ENCODE data around the gene SH3BP5. TPM values are rescaled to one million over a fixed set of nuclear protein-coding genes. Genes with fewer than 3 reads are reported as not detected.
A peak's percentile ranks its signal among the peaks of the same experiment; 100 is the strongest.

Gene SH3BP5
- total RNA-seq, 1 experiment from 2014 or later, result 5.2 TPM

- no peak for DNase-seq (ENCODE audit: extremely low read depth, low read depth)
Measured at GRCh38 chr3:15261274-15261673, 71.1 kb downstream of the SH3BP5 start.

GRCh38 chr3:15260531-15260930 lies 71.9 kb downstream of the SH3BP5 start:
- no peak for DNase-seq (ENCODE audit: extremely low read depth, low read depth)

- DNase-seq (ENCODE audit: extremely low read depth, low read depth), result no peak
Measured at GRCh38 chr3:15258720-15259119, 73.7 kb downstream of the SH3BP5 start.

- DNase-seq (ENCODE audit: extremely low read depth, low read depth), result no peak
Measured at GRCh38 chr3:15256861-15257341, 75.5 kb downstream of the SH3BP5 start.

GRCh38 chr3:15255215-15255614 lies 77.2 kb downstream of the SH3BP5 start:
- no peak for DNase-seq (ENCODE audit: extremely low read depth, low read depth)

DNA sequence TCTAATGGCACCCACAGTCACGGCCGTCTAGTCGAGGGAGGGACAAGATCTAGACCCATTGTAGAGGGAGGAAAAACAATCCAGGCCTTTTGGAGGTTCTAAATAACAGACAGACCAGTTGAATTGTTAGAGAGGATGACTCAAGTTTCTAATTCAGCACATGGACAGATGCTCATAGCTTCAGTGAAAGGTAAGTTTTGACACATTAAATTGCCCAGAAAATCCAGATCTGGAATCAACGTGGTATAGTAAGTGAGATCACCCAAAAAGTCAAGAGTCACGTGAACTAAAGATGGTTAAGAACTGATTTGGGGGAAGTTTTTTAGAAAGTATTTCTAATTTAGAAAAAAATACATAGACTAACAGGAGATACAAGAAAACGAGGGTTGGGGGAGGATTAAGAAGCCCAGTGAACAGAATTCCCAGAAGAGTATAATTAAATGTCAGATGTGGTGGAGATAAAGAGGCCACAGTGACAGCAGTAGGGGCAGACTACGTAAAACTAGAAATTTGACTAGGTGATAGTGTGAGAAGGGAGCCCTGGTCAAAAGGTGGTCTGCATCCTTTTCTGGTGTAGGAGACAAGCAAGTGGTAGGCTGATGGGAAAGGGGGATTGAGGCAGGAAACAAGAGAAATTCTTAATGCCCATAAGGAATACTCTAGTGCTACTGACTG lies 79.2 kb downstream of the SH3BP5 start:
- DNase-seq (ENCODE audit: extremely low read depth, low read depth), result no peak

DNA sequence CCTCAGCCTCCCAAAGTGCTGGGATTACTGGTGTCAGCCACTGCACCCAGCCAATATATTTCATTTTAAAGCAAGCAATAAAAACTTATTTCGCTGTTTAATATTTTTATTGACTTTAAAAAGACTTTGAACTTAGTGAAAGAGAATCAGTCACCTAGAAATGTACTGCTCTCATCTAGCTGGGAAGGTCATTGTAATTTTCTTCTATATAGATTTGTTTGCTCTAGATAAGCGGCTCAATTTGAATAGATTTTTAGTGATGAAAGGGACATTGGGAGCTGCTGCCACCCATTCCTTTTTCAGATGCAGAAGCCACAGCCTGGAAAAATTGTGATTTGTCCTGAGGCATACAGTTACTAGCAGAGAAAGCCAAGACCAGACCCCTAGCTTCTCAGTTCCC lies 86.2 kb downstream of the SH3BP5 start:
- DNase-seq (ENCODE audit: extremely low read depth, low read depth), result no peak

- no peak for DNase-seq (ENCODE audit: extremely low read depth, low read depth)
Measured at GRCh38 chr3:15243822-15244482, 88.4 kb downstream of the SH3BP5 start.

DNA sequence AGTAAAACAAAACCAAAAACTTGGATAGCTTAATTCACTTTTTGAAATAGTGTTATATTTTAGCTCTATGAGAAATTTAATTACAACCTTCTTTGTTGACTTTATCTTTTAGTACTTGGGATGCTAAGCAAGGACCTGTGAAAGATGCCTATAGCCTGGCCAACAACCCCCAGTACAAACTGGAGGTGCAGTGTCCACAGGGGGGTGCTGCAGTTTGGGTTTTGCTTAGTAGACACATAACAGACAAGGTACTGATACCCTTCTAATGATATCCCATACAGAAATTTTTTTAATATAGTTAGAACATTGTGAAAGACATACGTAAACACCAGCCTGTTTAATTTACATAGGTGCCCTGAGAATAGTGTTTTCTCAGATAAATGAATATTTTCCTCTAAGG lies 91.0 kb downstream of the SH3BP5 start:
- peak; percentile 6 for DNase-seq (ENCODE audit: extremely low read depth, low read depth)

- DNase-seq (ENCODE audit: extremely low read depth, low read depth), result no peak
Measured at GRCh38 chr3:15229262-15229661, 103.1 kb downstream of the SH3BP5 start.

DNA sequence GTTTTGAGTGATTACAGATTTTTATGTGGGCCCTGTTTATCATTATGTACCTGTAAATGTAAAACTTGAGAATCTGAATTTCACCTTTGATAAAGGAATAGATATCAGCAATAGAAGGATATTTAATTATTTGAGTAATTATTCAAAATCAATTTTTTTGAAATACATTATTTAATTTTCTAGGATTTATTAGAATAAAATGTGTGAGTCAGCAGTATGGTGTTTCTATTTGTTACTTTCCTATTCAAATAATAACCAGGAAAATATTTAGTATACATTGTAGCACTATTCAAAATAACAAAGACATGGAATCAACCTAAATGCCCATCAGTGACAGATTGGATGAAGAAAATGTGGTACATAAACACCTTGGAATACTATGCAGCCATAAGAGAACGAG lies 104.2 kb downstream of the SH3BP5 start:
- no peak for DNase-seq (ENCODE audit: extremely low read depth, low read depth)

GRCh38 chr3:15223685-15224572 lies 108.5 kb downstream of the SH3BP5 start:
- no peak for DNase-seq (ENCODE audit: extremely low read depth, low read depth)

- no peak for DNase-seq (ENCODE audit: extremely low read depth, low read depth)
Measured at GRCh38 chr3:15221574-15222217, 110.7 kb downstream of the SH3BP5 start.

GRCh38 chr3:15220661-15221060 lies 111.7 kb downstream of the SH3BP5 start:
- no peak for DNase-seq (ENCODE audit: extremely low read depth, low read depth)

- DNase-seq (ENCODE audit: extremely low read depth, low read depth), result no peak
Measured at GRCh38 chr3:15220056-15220455, 112.3 kb downstream of the SH3BP5 start.

DNA sequence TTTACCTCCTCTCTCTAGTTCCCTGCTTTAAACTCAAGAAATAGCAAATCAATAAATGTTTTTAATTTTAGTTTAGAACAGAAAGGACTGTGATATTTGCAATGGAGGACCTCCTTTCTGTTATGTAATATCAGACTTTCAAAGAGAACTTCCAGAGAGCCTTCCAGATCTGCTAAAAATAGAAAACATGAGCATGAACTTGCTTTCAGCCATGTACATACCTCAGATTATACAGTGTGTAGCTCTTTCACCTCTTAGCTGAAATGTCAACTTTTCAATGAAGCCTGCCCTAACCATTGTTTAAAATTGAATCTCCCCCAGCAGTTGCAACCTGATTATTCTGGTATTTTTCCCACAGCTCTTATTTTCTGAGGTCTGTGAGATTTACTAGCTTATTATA lies 113.7 kb downstream of the SH3BP5 start:
- DNase-seq (ENCODE audit: extremely low read depth, low read depth), result no peak

DNA sequence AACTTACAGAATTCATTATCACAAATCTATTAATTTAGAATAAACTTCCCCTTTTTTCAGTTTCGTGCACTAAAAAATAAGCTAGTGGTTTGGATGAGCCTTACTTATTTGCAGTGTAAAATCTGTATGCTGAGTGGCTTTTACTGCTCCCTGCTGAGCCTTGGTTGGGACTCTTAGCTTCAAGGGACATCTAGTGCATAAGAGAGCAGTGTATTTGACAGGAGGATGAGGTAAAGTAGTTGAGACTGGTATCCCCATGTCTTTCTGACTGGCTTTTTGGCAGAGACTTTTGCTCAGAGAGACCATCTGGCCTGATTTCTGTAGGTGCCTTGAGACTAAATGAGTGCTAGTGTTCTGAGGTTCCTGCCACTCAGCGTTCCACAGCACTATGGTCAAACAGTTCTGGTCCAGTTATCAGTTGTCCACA lies 114.5 kb downstream of the SH3BP5 start:
- no peak for DNase-seq (ENCODE audit: extremely low read depth, low read depth)

- no peak for DNase-seq (ENCODE audit: extremely low read depth, low read depth)
Measured at GRCh38 chr3:15217011-15217671, 115.2 kb downstream of the SH3BP5 start.

- no peak for DNase-seq (ENCODE audit: extremely low read depth, low read depth)
Measured at GRCh38 chr3:15216501-15216900, 115.9 kb downstream of the SH3BP5 start.

GRCh38 chr3:15215996-15216395 lies 116.4 kb downstream of the SH3BP5 start:
- DNase-seq (ENCODE audit: extremely low read depth, low read depth), result no peak
